Activated B cell treated with CpG ODN at 0.5 μM for 24 hours (primary cell): Measurements from ENCODE around the gene PNKD. TPM values are rescaled to one million over a fixed set of nuclear protein-coding genes. Genes with fewer than 3 reads are reported as not detected.
"Not testable (repeated sequence)": the region's sequence is repeated elsewhere in the genome, so short reads cannot be mapped to it uniquely, and the experiment has no call there.

ENCODE experiments used
- ATAC-seq: fragments of 200-7000 bp; cut with Tn5 transposase; one replicate; pipeline ENCODE4 v1.10.0; 2021; ENCODE audit warnings: low read depth, mild to moderate bottlenecking, moderate library complexity
- CTCF ChIA-PET: fragments of 350-600 bp; sonication (Branson Sonifier 250); formaldehyde crosslinking; loops from one replicate; lab custom pipeline; 2021; ENCODE audit warnings: antibody characterized with exemption; lab: Charles Lee
- POLR2A ChIA-PET: fragments of 350-600 bp; sonication (Branson Sonifier 250); formaldehyde crosslinking; loops from one replicate; lab custom pipeline; 2021; ENCODE audit warnings: antibody characterized with exemption; lab: Charles Lee
- DNase-seq: peaks from one replicate; pipeline ENCODE4 v3.0.0; 2022
- H3K27ac Mint-ChIP-seq: one replicate; pipeline ENCODE4 v1.8.0; 2020; ENCODE audit warnings: mixed read lengths
- H3K27me3 Mint-ChIP-seq: one replicate; pipeline ENCODE4 v1.8.0; 2021; ENCODE audit warnings: mixed read lengths
- H3K36me3 Mint-ChIP-seq: one replicate; pipeline ENCODE4 v1.8.0; 2021; ENCODE audit warnings: low read depth, mixed read lengths
- H3K4me1 Mint-ChIP-seq: one replicate; pipeline ENCODE4 v1.8.0; 2021; ENCODE audit warnings: mixed read lengths
- H3K4me3 Mint-ChIP-seq: one replicate; pipeline ENCODE4 v1.8.0; 2020; ENCODE audit warnings: mild to moderate bottlenecking, mixed read lengths
- H3K9me3 Mint-ChIP-seq: one replicate; pipeline ENCODE4 v1.8.0; 2020; ENCODE audit warnings: mixed read lengths
- intact Hi-C: fragments of 100-400 bp; cut with micrococcal nuclease; formaldehyde crosslinking; loops from one replicate; pipeline ENCODE4 v1.15.1; 2024
- total RNA-seq: library from RNA; stranded (reverse); gene quantifications from 2 replicates; pipeline ENCODE4 v1.2.3, GENCODE V29; 2022
- TF ChIP-seq, protein P1 (sequence below): fragments of 200-600 bp; IDR thresholded peaks from one replicate; pipeline ENCODE4 v1.8.0; 2022; ENCODE audit warnings: antibody characterized with exemption, mild to moderate bottlenecking

Gene PNKD
- total RNA-seq, 1 donor from 2014 or later: 21.0 TPM

DNA sequence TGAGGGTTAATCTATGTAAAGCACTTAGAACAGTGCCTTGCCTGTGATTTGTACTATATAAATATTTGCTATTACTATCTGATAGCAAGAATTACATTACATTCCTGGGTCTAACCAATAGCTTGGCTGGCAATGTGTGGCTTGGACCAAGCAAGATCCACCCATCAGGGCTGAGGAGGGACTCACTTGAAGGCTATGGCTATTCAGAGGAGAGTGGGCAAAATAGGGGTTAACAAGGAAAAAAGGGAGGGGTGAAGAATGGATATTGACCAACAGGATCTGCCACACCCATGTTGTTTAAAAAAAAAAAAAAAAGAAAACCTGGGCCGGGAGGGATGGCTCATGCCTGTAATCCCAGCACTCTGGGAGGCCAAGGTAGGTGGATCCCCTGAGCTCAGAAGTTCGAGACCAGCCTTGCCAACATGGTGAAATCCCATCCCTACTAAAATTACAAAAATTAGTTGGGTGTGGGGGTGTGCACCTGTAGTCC, 42.0 kb downstream of the PNKD start:
- no peak for DNase-seq
- Mint-ChIP-seq H3K4me3 (no peak overlapping the region), H3K4me1 (peaks cover 5% of the 10 kb centered on the region), H3K27me3 (no peaks in the 10 kb centered on the region), H3K36me3 (no peaks in the 10 kb centered on the region), H3K9me3 (no peaks in the 10 kb centered on the region), H3K27ac (no peak overlapping the region)
- no peak for ATAC-seq
- TF ChIP-seq, protein P1, sequence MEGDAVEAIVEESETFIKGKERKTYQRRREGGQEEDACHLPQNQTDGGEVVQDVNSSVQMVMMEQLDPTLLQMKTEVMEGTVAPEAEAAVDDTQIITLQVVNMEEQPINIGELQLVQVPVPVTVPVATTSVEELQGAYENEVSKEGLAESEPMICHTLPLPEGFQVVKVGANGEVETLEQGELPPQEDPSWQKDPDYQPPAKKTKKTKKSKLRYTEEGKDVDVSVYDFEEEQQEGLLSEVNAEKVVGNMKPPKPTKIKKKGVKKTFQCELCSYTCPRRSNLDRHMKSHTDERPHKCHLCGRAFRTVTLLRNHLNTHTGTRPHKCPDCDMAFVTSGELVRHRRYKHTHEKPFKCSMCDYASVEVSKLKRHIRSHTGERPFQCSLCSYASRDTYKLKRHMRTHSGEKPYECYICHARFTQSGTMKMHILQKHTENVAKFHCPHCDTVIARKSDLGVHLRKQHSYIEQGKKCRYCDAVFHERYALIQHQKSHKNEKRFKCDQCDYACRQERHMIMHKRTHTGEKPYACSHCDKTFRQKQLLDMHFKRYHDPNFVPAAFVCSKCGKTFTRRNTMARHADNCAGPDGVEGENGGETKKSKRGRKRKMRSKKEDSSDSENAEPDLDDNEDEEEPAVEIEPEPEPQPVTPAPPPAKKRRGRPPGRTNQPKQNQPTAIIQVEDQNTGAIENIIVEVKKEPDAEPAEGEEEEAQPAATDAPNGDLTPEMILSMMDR: no peak
- CTCF ChIA-PET: interaction anchor here (0.6 to 1.0 kb wide), 2 partner anchors 12 to 89 kb away, joined by 3 to 4 read pairs; no protein-coding TSS in a partner anchor
- intact Hi-C loops: no loop called here
- POLR2A ChIA-PET: no interaction called here

DNA sequence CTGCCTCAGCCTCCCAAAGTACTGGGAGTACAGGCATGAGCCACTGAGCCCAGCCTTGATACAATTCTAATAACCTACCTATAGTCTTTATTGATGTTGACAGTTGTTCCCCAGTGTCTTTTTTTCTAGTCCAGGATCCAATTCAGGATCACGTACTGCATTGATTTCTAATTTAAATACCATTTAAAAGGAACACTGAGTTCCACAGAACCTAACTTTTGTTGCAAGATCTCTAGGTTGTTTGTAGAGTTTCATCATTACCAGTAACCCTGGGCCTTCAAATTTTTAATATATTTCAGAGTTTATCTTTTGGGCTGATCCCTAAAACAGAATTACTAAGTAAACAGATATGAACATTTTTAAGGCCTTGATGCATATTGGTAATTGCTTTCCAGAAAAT, 43.0 kb downstream of the PNKD start:
- H3K4me1 Mint-ChIP-seq: peaks cover 5% of the 10 kb centered on the region
- CTCF ChIA-PET: no interaction called here

DNA sequence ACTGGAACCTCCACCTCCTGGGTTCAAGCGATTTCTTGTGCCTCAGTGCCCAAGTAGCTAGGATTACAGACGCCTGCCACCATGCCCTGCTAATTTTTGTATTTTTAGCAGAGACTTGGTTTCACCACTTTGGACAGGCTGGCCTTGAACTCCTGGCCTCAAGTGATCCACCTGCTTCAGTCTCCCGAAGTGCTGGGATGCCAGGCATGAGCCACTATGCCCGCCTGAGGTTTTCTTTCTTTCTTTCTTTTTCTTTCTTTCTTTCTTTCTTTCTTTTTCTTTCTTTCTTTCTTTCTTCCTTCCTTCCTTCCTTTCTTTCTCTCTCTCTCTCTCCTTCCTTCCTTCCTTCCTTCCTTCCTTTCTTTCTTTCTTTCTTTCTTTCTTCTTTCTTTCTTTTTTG, 44.4 kb downstream of the PNKD start:
- H3K4me1 Mint-ChIP-seq, CTCF ChIA-PET, H3K27me3 Mint-ChIP-seq, H3K27ac Mint-ChIP-seq, H3K4me3 Mint-ChIP-seq, H3K9me3 Mint-ChIP-seq, H3K36me3 Mint-ChIP-seq, intact Hi-C loops, DNase-seq, ATAC-seq: not testable (repeated sequence)
- POLR2A ChIA-PET: interaction anchor here (0.6 kb wide), 1 partner anchor 537 kb away, joined by 3 read pairs; no protein-coding TSS in a partner anchor

More for the DNA sequence above, 43.0 kb downstream of the PNKD start:
- POLR2A ChIA-PET: no interaction called here
- H3K36me3 Mint-ChIP-seq: no peaks in the 10 kb centered on the region
- H3K4me3 Mint-ChIP-seq: no peak overlapping the region
- TF ChIP-seq, protein P1: no peak
- DNase-seq (no peak), ATAC-seq (no peak)
- no peak overlapping the region for H3K27ac Mint-ChIP-seq
- H3K9me3 Mint-ChIP-seq: no peaks in the 10 kb centered on the region
- intact Hi-C loops: no loop called here
- H3K27me3 Mint-ChIP-seq: no peaks in the 10 kb centered on the region

DNA sequence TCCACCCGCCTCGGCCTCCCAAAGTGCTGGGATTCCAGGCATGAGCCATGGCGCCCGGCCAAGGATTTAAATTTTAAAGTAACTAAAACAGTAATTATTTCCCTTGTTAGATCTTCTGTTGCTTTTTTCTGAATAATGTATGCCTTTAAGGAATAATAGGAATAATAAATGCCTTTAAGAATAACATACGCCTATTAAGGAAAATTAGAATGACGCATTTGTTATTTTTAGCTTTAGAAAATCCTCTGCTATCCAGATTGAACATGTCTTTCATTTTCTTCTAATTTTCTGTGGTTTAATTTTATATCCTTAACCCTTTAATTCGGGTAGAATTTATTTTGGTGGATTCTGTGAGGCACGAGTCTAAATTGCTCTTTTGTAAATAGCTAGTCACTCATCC, 45.1 kb downstream of the PNKD start:
- ATAC-seq: no peak
- Mint-ChIP-seq H3K36me3 (no peaks in the 10 kb centered on the region), H3K27ac (no peak overlapping the region), H3K9me3 (no peaks in the 10 kb centered on the region), H3K4me3 (no peak overlapping the region), H3K4me1 (peaks cover 12% of the 10 kb centered on the region), H3K27me3 (no peaks in the 10 kb centered on the region)
- TF ChIP-seq, protein P1: no peak
- CTCF ChIA-PET: no interaction called here
- no peak for DNase-seq
- intact Hi-C loops: no loop called here
- POLR2A ChIA-PET: no interaction called here

DNA sequence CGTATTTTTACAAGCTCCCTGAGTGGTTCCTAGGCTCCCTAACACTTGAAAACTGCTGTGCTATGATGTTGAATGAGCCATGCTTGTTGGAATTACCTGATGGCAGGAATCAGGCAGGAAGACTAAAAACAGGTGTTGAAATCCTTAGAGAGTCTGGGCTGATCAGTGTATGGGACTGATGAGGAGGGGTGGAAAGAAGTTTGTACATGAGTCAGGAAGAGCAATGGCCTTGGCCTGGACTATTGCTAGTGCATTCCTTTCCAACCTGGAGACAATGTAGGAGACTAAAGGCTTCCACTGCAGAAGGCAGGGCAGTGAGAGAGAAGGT, 46.9 kb downstream of the PNKD start:
- no peak overlapping the region for H3K27ac Mint-ChIP-seq
- no peak overlapping the region for H3K4me3 Mint-ChIP-seq
- DNase-seq: no peak

More for the DNA sequence above, 46.9 kb downstream of the PNKD start:
- Mint-ChIP-seq H3K4me1 (peaks cover 28% of the 10 kb centered on the region), H3K9me3 (no peaks in the 10 kb centered on the region), H3K27me3 (no peaks in the 10 kb centered on the region), H3K36me3 (no peaks in the 10 kb centered on the region)
- POLR2A ChIA-PET: no interaction called here
- TF ChIP-seq, protein P1: no peak
- CTCF ChIA-PET: no interaction called here
- intact Hi-C loops: no loop called here
- ATAC-seq: no peak
